ENCODE measurements around the gene ZNF618.
A peak's percentile ranks its signal among the peaks of the same experiment; 100 is the strongest.

Gene ZNF618, protein sequence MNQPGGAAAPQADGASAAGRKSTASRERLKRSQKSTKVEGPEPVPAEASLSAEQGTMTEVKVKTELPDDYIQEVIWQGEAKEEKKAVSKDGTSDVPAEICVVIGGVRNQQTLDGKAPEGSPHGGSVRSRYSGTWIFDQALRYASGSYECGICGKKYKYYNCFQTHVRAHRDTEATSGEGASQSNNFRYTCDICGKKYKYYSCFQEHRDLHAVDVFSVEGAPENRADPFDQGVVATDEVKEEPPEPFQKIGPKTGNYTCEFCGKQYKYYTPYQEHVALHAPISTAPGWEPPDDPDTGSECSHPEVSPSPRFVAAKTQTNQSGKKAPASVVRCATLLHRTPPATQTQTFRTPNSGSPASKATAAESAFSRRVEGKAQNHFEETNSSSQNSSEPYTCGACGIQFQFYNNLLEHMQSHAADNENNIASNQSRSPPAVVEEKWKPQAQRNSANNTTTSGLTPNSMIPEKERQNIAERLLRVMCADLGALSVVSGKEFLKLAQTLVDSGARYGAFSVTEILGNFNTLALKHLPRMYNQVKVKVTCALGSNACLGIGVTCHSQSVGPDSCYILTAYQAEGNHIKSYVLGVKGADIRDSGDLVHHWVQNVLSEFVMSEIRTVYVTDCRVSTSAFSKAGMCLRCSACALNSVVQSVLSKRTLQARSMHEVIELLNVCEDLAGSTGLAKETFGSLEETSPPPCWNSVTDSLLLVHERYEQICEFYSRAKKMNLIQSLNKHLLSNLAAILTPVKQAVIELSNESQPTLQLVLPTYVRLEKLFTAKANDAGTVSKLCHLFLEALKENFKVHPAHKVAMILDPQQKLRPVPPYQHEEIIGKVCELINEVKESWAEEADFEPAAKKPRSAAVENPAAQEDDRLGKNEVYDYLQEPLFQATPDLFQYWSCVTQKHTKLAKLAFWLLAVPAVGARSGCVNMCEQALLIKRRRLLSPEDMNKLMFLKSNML

DNA sequence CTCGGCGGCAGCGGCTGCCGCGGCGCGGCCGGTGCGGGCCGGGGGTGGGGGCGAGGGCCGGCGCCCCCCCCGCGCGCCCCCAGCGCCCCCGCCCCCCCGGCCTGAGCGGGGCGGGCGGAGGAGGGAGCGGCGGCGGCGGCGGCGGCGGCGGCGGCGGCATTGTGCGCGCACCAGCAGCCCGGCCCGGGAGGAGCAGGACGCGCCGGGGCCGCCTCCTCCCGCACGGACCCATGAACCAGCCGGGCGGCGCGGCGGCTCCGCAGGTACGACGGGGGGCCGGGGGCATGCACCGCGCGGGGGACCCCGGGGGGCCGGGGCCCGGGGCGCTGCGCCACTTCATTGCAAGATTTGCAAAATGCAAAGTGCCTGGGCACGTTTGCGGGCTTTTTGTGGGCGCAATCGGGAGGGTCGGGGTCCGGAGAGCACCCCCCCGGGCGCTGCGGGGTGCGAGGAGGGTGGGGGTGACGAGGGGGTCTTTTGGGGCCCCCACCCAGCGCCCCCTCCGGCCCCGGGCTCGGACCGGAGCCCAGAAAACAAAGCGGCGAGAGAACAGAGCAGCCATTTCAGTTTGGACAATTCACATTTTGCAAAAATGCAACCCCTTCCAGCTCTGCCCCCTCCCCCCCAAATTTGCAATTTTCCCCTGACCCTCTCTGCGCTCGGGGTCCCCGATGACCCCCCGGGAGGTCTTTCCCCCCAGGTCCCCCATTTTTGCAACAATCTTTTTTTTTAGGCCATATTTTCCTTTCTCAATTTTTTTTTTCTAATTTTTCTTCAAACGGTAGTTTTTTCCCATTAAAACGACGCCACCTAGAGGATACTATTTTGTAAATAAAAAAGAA is at the start of gene ZNF618:
ZNF618 (plus strand) TSS at position 159 of the 842 bp plus-strand sequence; CDS start at position 231, 72 bp downstream.
- peak within 1 kb of the TSS; percentile 65 for H3K4me3 ChIP-seq (ENCODE audit: low read depth, low read length)

DNA sequence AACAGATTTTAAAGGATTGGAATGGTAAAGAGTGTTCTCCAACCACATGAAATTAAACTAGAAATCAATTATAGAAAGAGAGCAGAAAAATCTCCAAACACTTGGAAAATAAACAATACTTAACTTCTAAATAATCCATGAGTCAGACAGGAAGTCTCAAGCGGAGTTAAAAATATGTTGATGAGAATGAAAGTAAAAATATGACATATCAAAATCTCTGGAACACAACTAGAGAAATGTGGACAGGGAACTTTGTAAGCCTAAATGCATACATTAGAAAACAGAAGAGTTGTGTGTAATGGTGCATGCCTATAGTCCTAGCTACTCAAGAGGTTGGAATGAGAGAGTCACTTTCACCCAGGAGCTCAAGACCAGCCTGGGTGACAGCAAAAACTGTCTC is 47.9 kb upstream of the ZNF618 start:
- no peak overlapping the region for H3K4me3 ChIP-seq (ENCODE audit: low read depth, low read length)

DNA sequence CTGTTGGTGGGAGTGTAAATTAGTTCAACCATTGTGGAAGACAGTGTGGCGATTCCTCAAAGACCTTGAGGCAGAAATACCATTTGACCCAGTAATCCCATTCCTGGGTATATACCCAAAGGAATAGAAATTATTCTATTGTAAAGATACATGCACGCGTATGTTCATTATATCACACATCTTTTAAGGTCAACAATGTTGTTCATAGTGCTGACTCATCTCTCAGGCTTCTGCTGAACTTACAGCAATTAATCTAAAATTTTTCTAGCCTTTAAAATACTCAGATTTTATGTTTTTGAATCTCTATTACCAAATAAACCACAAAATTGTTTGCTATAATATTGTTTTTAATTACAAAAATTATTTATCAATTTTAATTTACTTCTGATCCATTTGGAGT is 38.8 kb upstream of the ZNF618 start:
- H3K4me3 ChIP-seq (ENCODE audit: low read depth, low read length) = no peak overlapping the region

DNA sequence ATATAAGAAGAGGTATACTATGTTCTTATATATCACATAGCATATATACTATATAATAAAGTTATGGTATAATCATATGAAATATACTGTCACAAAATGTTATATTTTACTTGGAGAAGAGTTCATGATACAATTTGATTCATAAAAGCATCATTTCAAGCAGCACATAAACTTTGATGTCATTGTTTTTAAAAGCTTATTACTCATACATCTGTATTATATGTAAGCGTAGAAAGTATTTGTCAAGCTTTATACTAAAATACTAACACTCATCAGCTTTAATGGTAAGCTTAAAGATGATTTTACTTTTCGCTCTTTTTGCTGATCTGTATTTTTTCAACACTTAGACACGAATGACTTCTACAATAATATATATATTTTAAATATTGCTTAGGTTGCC is 34.0 kb upstream of the ZNF618 start:
- no peak overlapping the region for H3K4me3 ChIP-seq (ENCODE audit: low read depth, low read length)

DNA sequence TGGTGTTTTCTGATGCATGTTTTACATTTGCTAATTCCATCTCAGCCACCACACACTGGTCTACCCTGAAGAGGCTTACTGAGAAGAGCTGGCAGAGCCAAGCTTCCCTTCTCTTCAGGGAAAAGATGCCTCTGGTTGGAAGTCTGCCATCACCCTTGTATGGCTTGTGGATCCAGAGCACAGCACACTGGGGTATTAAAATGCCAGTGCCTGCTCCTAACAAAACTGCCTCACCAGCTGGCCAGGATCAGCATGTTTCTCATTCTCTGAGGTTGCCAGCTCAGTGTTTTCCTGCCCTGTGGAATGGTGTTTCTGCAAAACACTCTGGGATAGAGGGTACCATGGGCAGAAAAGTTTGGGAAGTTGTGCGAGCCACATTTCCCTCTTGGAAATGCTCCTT is 31.6 kb upstream of the ZNF618 start:
- H3K4me3 ChIP-seq (ENCODE audit: low read depth, low read length) = no peak overlapping the region

DNA sequence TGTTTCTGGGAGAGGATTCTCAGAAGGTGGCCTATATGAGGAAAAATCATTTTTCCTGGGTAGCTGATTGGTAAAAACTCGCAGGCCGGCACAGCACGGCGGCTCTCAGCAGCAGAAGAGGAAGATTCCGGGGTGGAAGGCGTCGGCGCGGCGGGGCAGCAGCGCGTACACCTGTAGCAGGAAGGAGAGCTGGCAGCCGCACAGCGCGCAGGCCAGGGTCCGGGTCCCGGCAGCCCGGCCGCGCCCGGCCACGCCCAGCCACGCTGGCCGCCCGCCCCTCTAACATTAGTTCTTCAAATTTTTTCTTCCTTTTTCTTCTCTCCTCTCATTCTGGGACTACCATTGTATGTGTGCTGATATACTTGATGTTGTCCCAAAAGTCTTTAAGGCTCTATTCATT is 24.8 kb upstream of the ZNF618 start:
- no peak overlapping the region for H3K4me3 ChIP-seq (ENCODE audit: low read depth, low read length)

DNA sequence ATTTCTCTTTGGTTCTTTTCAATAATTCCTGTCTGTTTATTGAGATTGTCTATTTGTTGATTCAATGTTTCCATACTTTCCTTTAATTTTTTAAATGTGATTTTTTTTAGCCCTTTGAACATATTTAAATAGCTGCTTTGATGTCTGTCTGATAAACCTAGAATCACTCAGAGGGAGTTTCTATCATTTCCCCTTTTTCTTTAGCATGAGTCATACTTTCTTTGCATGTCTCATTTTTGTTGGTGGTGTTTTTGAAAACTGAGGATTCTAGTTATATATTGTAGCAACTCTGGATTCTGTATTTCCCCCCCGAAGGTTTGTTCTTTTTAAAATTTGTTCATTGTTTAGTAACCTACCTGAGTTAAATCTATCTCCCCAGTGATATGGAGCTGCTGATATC is 24.2 kb upstream of the ZNF618 start:
- no peak overlapping the region for H3K4me3 ChIP-seq (ENCODE audit: low read depth, low read length)

DNA sequence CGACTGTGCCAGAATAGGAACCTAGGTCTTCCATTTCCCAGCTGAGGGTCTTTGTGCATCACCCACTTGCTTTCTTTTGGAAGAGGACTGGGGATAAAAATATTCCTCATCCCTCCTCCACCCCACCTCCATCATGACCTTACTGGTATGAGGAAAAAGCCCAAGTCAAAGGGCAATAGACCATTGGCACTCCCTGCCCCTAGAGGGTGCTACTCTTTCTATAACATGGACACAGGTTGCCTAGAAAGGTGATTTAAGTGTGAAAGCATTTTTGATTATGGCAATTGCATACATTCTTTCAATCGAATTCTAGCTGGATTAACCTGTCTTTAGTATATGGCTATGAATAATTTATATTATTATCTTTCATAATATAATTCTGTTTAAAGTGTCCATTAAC is 22.8 kb upstream of the ZNF618 start:
- no peak overlapping the region for H3K4me3 ChIP-seq (ENCODE audit: low read depth, low read length)

DNA sequence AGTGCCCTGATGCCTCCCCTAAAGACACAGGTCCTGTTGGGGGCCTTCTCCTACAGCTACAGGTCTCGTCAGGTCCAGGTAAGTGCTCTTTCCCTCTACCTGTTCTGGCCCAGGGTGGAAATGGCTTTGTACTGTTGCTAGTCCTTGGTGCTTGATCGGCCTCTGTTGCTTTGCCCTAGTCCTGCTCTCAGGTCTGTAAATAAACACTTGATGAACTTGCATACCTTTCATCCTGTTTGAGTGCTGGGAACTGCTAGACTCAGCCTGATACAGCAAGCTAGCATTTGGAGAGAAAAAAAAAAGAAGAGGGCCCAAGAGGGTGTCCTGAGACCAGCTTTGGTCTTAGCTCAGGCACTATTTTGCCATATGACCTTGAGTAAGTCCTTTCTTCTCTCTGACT is 21.8 kb upstream of the ZNF618 start:
- no peak overlapping the region for H3K4me3 ChIP-seq (ENCODE audit: low read depth, low read length)

DNA sequence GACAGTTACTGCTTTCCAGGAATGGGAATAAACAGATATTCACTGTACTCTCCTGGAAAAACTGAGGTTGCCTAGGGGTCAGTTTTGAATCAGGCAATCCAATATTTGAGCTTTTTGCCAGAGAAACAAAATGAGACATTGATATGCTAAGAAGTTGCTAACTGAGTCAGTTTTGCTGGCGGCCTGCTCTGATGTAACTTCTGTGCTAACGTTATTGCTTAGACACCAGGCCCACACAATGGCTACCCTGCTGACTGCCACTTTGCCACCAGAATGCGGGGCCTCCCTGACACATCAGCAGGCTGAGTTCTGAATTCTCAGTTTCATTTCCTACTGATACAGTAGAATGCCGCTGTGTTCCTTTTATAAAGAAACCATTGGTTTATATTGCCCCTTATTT is 18.2 kb upstream of the ZNF618 start:
- H3K4me3 ChIP-seq (ENCODE audit: low read depth, low read length) = no peak overlapping the region

DNA sequence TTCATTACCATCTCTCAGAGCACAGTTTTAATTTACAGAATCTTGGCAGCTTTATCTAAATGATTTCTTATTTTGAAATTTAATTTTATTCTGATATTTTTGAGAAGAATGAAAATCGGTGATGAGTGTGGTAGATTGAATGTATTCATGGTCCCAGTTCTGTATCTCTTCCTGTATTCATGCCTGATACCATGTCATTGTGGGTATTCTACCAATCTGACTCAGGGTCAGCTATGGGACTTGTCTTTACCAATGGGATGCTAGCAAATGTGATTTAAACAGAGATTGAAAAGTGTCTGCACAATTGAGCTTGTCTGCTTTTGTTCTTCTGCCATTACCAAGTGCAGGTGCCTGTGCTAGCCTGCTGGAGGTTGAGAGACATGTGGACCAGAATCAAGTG is 17.8 kb upstream of the ZNF618 start:
- H3K4me3 ChIP-seq (ENCODE audit: low read depth, low read length) = no peak overlapping the region

DNA sequence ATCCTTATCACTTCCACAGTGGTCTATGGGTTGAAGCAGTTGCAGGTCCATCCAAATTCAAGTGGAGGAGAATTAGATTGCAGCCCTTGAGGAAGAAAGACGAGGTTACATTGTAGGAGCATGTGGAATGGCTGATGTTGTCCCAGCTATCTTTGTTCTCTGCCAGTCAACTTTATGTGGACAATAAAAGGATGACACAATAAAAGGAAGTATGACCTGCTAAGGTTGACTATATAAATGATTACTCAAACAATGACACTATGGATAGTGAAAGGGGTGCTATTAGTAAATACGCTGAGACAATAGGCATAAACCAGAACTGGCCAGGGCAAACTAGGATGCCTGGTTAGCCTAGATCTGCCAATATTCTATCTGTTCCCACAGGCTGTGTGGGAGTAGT is 12.8 kb upstream of the ZNF618 start:
- H3K4me3 ChIP-seq (ENCODE audit: low read depth, low read length) = no peak overlapping the region

DNA sequence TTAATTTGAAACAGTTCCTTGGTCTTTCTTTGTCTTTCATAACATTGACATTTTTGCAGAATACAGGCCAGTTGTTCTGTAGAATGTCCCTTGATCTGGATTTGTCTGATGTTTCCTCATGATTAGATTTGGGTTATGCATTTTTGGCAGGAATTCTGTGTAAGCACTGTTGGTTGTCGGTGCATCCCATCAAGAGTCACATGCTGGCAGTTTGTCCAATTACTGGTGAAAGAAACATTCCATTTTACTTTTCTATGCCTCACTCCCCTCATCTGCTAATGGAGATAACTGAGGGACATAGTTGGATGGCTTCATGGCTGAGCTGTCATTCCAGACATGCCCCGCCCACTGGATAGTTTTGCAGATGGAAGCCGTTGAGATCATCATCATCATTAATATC is 7.6 kb upstream of the ZNF618 start:
- no peak overlapping the region for H3K4me3 ChIP-seq (ENCODE audit: low read depth, low read length)

DNA sequence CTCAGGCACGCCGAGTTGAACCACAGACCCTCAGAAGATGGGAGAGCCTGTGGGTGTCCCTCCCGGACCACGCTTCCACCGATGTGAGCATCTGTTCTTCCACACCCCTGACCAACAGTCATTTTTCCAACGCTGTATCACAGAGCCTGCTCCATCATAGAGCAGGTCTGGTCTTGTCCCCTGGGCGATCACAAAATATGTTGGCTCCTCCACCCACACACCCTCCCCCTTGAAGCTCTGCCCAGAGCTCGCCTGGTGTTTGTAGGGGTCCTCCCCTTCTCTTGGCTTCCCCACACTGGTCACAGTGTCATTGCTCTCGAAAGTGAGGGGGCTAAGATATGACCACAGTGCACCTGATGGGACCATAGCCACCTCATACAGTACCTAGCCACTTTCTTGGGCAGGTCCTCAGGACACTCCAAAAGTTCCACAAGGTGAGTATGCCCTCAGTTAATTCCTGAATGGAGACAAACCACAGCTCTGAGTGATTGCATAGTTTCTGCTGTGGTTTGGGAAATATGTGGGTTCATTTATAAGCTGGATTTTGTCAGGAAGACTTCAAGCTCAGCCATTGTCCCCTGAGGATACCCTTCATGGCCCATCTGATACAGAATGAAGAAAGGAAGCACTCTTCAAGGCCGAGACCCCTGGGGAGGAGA is 3.5 kb upstream of the ZNF618 start:
- H3K4me3 ChIP-seq (ENCODE audit: low read depth, low read length) = no peak overlapping the region

DNA sequence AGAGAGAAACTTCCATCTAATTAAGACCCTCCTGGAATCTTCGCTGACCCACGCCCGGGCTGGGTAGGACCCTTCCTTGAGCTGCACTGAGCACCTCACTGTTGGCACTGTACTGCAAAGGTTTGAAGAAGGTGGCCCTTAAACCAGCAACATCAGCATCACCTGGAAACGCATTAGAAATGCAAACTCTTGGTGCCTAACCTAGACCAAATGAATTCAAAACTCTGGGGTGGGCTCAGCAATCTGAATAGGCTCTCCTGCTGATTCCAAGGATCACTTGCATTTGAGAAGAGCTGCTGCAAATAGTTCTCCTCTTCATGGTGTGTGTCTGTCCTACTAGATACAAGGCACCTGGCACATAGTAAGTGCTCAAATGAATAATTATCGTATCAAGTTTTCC is 2.7 kb upstream of the ZNF618 start:
- no peak overlapping the region for H3K4me3 ChIP-seq (ENCODE audit: low read depth, low read length)

DNA sequence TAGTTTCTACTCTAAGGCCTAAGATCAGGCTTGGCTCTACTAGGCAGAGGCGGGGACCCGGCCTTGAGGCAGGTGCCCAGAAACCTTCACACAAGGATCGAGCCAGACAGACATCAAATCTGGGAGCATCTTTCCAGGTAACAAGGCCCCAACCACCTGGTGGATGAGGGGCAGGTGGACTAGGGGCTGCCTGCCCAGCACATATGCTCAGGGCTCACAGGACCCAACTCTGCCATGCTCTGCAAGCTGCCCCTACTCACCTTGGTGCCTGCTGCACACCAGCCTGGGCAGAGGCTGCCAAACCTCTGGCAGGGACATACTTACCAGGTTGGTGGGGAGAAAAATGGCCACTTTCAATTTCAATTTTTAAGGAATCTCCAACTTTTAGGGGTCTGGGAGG is 2.2 kb upstream of the ZNF618 start:
- no peak overlapping the region for H3K4me3 ChIP-seq (ENCODE audit: low read depth, low read length)

DNA sequence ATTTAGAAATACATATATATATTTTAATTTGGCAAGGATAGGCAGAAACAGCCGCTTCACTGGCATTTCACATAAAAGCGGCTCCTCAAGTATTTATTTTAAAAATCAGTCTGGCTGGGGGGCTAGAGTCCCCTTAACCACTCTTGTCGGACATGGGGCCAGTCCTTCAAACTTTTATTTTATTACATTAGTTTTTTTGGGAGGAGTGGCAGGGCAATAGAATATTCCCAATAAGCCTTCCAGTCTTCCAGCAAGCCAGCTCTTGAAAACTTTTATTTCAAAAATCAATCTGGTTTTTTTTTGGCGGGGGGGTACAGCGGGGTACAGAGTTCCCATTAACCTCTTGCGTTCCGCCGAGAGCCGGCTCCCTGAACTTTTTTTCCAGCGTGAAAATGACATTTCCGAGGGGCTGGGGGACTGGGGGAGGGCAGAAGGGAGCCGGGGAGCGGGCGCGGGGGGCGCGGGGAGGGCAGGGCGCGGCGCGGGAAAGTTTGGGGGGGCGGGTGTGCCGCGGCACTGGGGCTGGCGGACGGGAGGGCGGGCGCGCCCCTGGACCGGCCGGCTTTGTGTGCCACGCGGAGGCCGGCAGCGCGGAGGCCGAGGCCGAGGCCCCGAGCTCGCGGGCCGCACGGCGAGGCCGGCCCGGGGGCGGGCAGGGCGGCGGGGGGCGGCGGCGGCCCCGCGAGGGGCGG is 504 bp upstream of the ZNF618 start:
- H3K4me3 ChIP-seq (ENCODE audit: low read depth, low read length) = peak overlapping the region; percentile 13

DNA sequence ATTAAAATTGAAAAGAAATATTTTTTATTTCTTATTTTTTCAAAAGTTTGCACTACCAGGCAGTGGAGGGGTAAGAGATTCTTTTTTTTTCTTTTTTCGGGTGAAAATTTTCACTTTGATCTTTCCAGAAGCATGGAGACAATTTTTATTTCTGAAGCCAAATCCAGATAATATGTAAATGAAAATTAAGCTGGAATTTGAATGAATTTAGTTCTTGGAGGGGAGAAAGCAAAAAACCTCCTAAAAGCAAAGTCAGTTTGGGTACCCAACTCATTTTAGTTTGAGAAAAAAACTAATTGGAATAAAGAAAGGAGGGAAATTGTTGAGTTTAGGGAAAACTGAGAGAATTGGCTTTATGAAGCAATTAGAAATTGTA is 872 bp downstream of the ZNF618 start:
- peak overlapping the region; percentile 65 for H3K4me3 ChIP-seq (ENCODE audit: low read depth, low read length)

DNA sequence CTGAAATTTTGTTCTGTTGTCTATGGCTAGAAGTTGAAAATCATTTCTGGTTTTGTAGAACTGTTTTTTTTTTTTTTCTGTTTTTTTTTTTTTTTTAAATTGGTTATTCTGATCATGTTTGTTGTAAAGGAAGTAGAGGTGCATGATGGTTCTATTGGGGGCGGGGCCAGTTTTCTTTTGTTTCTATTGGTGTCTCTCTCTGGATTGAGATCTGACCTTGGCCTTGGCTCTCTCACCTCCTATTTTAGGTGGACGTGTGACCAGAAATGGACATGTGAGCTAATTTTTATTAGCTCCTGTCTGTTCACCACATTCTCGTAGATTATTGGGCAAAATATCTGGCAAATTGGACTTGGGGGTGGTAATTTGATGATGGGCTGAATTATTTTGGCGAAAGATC is 3.2 kb downstream of the ZNF618 start:
- H3K4me3 ChIP-seq (ENCODE audit: low read depth, low read length) = no peak overlapping the region

DNA sequence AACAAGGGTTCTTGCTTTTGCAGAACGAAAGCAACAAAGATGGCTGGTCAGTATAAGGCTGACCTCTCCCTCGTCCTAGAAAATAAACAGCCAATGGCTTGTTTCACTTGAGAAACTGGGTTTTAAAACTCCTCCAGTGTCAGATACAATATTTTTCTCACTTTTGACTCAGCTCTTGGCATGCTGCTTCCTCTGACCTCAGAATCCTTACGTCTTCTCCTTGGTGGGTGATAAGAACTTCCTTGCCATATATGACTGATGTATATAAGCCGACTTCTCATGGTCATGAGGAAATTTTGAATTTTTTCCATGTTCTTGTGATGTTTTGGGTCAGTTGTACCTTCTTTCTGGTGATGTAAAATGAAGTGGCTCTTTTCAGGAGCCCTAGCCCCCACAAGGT is 3.8 kb downstream of the ZNF618 start:
- no peak overlapping the region for H3K4me3 ChIP-seq (ENCODE audit: low read depth, low read length)

All from iPS-11a (cell line).